CD4-positive, alpha-beta T cell treated with Interleukin-4 for 4 hours (primary cell): ENCODE measurements around the gene TRERF1.
A peak's percentile ranks its signal among the peaks of the same experiment; 100 is the strongest.
"Not testable (repeated sequence)": the region's sequence is repeated elsewhere in the genome, so short reads cannot be mapped to it uniquely, and the experiment has no call there.

ENCODE experiments used
- DNase-seq: peaks from one replicate; pipeline ENCODE4 v3.0.0-alpha.2; 2020

The TRERF1 gene

GRCh38 chr6:42448927-42449659 lies 2.6 kb downstream of the TRERF1 start:
- peak; percentile 33 for DNase-seq

- DNase-seq = no peak
These were observed 3.3 kb downstream of the TRERF1 start for GRCh38 chr6:42448391-42448790.

GRCh38 chr6:42446996-42447395 lies 4.7 kb downstream of the TRERF1 start:
- no peak for DNase-seq

- DNase-seq = no peak
These were observed 5.4 kb downstream of the TRERF1 start for GRCh38 chr6:42446370-42446769.

- DNase-seq = not testable (repeated sequence)
These were observed 5.8 kb downstream of the TRERF1 start for GRCh38 chr6:42445955-42446354.

- no peak for DNase-seq
These were observed 8.2 kb downstream of the TRERF1 start for GRCh38 chr6:42443312-42444060.

- DNase-seq = no peak
These were observed 10.0 kb downstream of the TRERF1 start for GRCh38 chr6:42441697-42442081.

GRCh38 chr6:42440778-42441696 lies 10.7 kb downstream of the TRERF1 start:
- DNase-seq = no peak

- no peak for DNase-seq
These were observed 11.7 kb downstream of the TRERF1 start for GRCh38 chr6:42440027-42440426.

GRCh38 chr6:42436825-42437224 lies 14.9 kb downstream of the TRERF1 start:
- no peak for DNase-seq

- no peak for DNase-seq
These were observed 17.5 kb downstream of the TRERF1 start for GRCh38 chr6:42434237-42434636.

- DNase-seq = no peak
These were observed 18.3 kb downstream of the TRERF1 start for GRCh38 chr6:42433409-42433808.

- no peak for DNase-seq
These were observed 19.8 kb downstream of the TRERF1 start for GRCh38 chr6:42431877-42432276.

GRCh38 chr6:42431356-42431755 lies 20.4 kb downstream of the TRERF1 start:
- DNase-seq = no peak

- DNase-seq = no peak
These were observed 21.9 kb downstream of the TRERF1 start for GRCh38 chr6:42429836-42430235.

- DNase-seq = no peak
These were observed 22.6 kb downstream of the TRERF1 start for GRCh38 chr6:42429042-42429585.

GRCh38 chr6:42428326-42429041 lies 23.2 kb downstream of the TRERF1 start:
- peak; percentile 80 for DNase-seq

- no peak for DNase-seq
These were observed 23.9 kb downstream of the TRERF1 start for GRCh38 chr6:42427871-42428270.

- no peak for DNase-seq
These were observed 25.5 kb downstream of the TRERF1 start for GRCh38 chr6:42426191-42426590.

- DNase-seq = no peak
These were observed 26.7 kb downstream of the TRERF1 start for GRCh38 chr6:42424906-42425474.

GRCh38 chr6:42423244-42423643 lies 28.5 kb downstream of the TRERF1 start:
- no peak for DNase-seq

- DNase-seq = no peak
These were observed 31.0 kb downstream of the TRERF1 start for GRCh38 chr6:42420741-42421140.
